ENCODE measurements around the gene CDK1.

GRCh38 chr10:60806921-60807320 lies 28.6 kb downstream of the CDK1 start:
- TF ChIP-seq CTCF (IDR thresholded peaks at IDR 0.05; ENCODE audit: low read depth, low read length) (no peak), EZH2phosphoT487 (IDR thresholded peaks at IDR 0.05; ENCODE audit: low read depth) (no peak)
